ENCODE measurements around the gene PLPPR1. TPM values are rescaled to one million over a fixed set of nuclear protein-coding genes. Genes with fewer than 3 reads are reported as not detected.

Gene PLPPR1
- total RNA-seq, 1 experiment from 2014 or later = not detected

DNA sequence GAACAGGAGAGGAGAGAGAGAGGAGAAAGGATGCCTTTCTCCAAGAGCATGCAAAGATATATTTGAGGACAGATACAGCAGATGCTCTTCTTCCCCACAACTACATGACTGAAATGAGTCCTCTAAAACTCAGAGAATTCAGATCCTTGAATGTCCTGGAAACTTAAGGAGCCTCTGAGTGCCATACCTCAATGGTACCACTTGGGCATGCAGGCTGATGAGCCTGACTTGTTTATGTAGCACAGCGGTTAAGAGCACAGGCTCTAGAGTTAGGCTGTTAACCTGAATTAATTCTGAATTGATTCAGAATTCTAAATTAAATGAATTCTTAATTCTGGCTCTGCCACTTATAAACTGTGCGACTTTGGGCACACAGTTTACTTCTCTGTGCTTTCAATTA is 5.7 kb downstream of the PLPPR1 start:
- no peak for ATAC-seq
- intact Hi-C loops (cut with micrococcal nuclease; ENCODE audit: unreplicated experiment) (no loop called here), in situ Hi-C loops (cut with HindIII; ENCODE audit: low pct_unique_long_range_greater_than_20kb, low sequenced_read_pairs) (no loop called here)
- Histone ChIP-seq H3K4me1 (ENCODE audit: control insufficient read depth, insufficient read depth, low read length) (no peaks in the 10 kb centered on the region), H3K4me3 (ENCODE audit: low read depth in 2 of 2, low read length in 2 of 2) (no peak overlapping the region), H3K27ac (ENCODE audit: low read length) (no peak overlapping the region), H3K27me3 (ENCODE audit: control insufficient read depth, insufficient read depth, low read length) (peaks cover 9% of the 10 kb centered on the region), H3K36me3 (ENCODE audit: control insufficient read depth, insufficient read depth, low read length) (no peaks in the 10 kb centered on the region), H3K9me3 (ENCODE audit: control insufficient read depth, insufficient read depth, low read depth, low read length) (no peaks in the 10 kb centered on the region)
- ChIA-PET POLR2A (no interaction called here), CTCF (no interaction called here)
- TF ChIP-seq, protein P1, sequence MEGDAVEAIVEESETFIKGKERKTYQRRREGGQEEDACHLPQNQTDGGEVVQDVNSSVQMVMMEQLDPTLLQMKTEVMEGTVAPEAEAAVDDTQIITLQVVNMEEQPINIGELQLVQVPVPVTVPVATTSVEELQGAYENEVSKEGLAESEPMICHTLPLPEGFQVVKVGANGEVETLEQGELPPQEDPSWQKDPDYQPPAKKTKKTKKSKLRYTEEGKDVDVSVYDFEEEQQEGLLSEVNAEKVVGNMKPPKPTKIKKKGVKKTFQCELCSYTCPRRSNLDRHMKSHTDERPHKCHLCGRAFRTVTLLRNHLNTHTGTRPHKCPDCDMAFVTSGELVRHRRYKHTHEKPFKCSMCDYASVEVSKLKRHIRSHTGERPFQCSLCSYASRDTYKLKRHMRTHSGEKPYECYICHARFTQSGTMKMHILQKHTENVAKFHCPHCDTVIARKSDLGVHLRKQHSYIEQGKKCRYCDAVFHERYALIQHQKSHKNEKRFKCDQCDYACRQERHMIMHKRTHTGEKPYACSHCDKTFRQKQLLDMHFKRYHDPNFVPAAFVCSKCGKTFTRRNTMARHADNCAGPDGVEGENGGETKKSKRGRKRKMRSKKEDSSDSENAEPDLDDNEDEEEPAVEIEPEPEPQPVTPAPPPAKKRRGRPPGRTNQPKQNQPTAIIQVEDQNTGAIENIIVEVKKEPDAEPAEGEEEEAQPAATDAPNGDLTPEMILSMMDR (IDR thresholded peaks at IDR 0.05) = no peak
- TF ChIP-seq SIN3A (IDR thresholded peaks at IDR 0.05; ENCODE audit: borderline replicate concordance, insufficient read depth, low read depth, low read length) (no peak), TCF7L2 (IDR thresholded peaks at IDR 0.05; ENCODE audit: low read depth, low read length) (no peak)
- DNase-seq (ENCODE audit: low read depth, low spot score) = no peak
- no TSS peak for BruUV-seq (replicated peaks)

DNA sequence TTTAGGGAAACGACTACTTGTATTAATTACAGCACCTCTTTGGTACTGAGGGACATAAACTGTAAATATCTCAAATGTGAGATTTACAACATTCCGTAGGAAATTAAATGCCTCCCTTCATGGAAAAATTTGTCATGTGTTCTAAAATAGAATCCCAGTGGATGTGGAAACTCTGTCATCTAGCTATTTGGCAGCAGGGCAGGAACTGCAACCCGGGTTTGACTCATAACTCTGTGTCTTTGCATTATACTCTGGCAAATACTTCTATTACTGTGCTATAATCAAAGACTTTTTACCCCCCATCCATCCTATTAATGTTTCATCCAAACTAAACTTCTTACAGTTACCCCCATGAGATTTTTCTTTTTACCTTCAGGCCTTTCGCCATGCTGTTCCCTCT is 6.6 kb downstream of the PLPPR1 start:
- TF ChIP-seq, protein P1 (IDR thresholded peaks at IDR 0.05) = no peak
- TF ChIP-seq POLR2AphosphoS5 (IDR thresholded peaks at IDR 0.05; ENCODE audit: low read depth, low read length) (no peak), SIN3A (IDR thresholded peaks at IDR 0.05; ENCODE audit: borderline replicate concordance, insufficient read depth, low read depth, low read length) (no peak), TCF7L2 (IDR thresholded peaks at IDR 0.05; ENCODE audit: low read depth, low read length) (no peak), REST (IDR thresholded peaks at IDR 0.05; ENCODE audit: insufficient read depth in 1 of 2, low read depth in 2 of 2, low read length in 1 of 2) (no peak)
- H3K27ac ChIP-seq (ENCODE audit: low read length) = no peak overlapping the region
- H3K27me3 ChIP-seq (ENCODE audit: control insufficient read depth, insufficient read depth, low read length) = peaks cover 6% of the 10 kb centered on the region
- ChIA-PET POLR2A (no interaction called here), CTCF (no interaction called here)
- intact Hi-C loops (cut with micrococcal nuclease; ENCODE audit: unreplicated experiment) = no loop called here
- ATAC-seq = no peak
- no peak for DNase-seq (ENCODE audit: low read depth, low spot score)
- no TSS peak for BruUV-seq (replicated peaks)
- H3K9me3 ChIP-seq (ENCODE audit: control insufficient read depth, insufficient read depth, low read depth, low read length) = no peaks in the 10 kb centered on the region
- H3K4me1 ChIP-seq (ENCODE audit: control insufficient read depth, insufficient read depth, low read length) = no peaks in the 10 kb centered on the region
- H3K4me3 ChIP-seq (ENCODE audit: low read depth in 2 of 2, low read length in 2 of 2) = no peak overlapping the region
- in situ Hi-C loops (cut with HindIII; ENCODE audit: low pct_unique_long_range_greater_than_20kb, low sequenced_read_pairs) = no loop called here
- no peaks in the 10 kb centered on the region for H3K36me3 ChIP-seq (ENCODE audit: control insufficient read depth, insufficient read depth, low read length)

All from Panc1 (cell line).